Stimulated activated CD4-positive, alpha-beta T cell treated with anti-CD3 and anti-CD28 coated beads, Interleukin-15, amount 100 ng/mL, for 1 hour (primary cell): ENCODE measurements around the gene PCCA.

Source experiments
- DNase-seq, 2 donors: peaks; one replicate each; pipeline ENCODE4 v3.0.0-alpha.2; 2020; ENCODE audit warnings: low read depth in 1 of 2, low spot score in 1 of 2

The PCCA gene

GRCh38 chr13:100497389-100497788 lies 408.5 kb downstream of the PCCA start:
- DNase-seq, result no peak

- no peak for DNase-seq
Observed at GRCh38 chr13:100502446-100502845, 413.6 kb downstream of the PCCA start.

GRCh38 chr13:100503622-100504021 lies 414.7 kb downstream of the PCCA start:
- DNase-seq, result no peak

GRCh38 chr13:100506154-100506553 lies 417.3 kb downstream of the PCCA start:
- peak in 1 of 2 donors; percentile 12 for DNase-seq

- no peak for DNase-seq
Observed at GRCh38 chr13:100506600-100507422, 417.9 kb downstream of the PCCA start.

GRCh38 chr13:100508455-100508854 lies 419.6 kb downstream of the PCCA start:
- DNase-seq, result no peak

- no peak for DNase-seq
Observed at GRCh38 chr13:100508996-100509395, 420.1 kb downstream of the PCCA start.

- DNase-seq, result no peak
Observed at GRCh38 chr13:100510208-100510957, 421.5 kb downstream of the PCCA start.

GRCh38 chr13:100511466-100511865 lies 422.6 kb downstream of the PCCA start:
- no peak for DNase-seq

GRCh38 chr13:100512422-100512821 lies 423.5 kb downstream of the PCCA start:
- DNase-seq, result no peak

- DNase-seq, result no peak
Observed at GRCh38 chr13:100513171-100513570, 424.3 kb downstream of the PCCA start.

- DNase-seq, result no peak
Observed at GRCh38 chr13:100513987-100514670, 425.2 kb downstream of the PCCA start.

- peak; percentile 40 to 60 for DNase-seq
Observed at GRCh38 chr13:100514788-100515409, 426.0 kb downstream of the PCCA start.

- no peak for DNase-seq
Observed at GRCh38 chr13:100515410-100515800, 426.5 kb downstream of the PCCA start.

- no peak for DNase-seq
Observed at GRCh38 chr13:100517135-100517534, 428.2 kb downstream of the PCCA start.

- DNase-seq, result no peak
Observed at GRCh38 chr13:100517728-100518127, 428.8 kb downstream of the PCCA start.

GRCh38 chr13:100518394-100519062 lies 429.6 kb downstream of the PCCA start:
- DNase-seq, result no peak

- DNase-seq, result no peak
Observed at GRCh38 chr13:100519626-100520025, 430.7 kb downstream of the PCCA start.

GRCh38 chr13:100520936-100521850 lies 432.3 kb downstream of the PCCA start:
- DNase-seq, result no peak
